B cell (primary cell): ENCODE results near the gene BORCS8.
"Not testable (repeated sequence)": the region's sequence is repeated elsewhere in the genome, so short reads cannot be mapped to it uniquely, and the experiment has no call there.

ENCODE experiments used
- CTCF ChIP-seq: fragments of 200-600 bp; IDR thresholded peaks from one replicate; pipeline ENCODE4 v1.8.0; 2022; ENCODE audit warnings: antibody characterized with exemption, mild to moderate bottlenecking
- EZH2 ChIP-seq: IDR thresholded peaks from 2 replicates; pipeline ENCODE4 v1.6.1; 2012; ENCODE audit warnings: borderline replicate concordance, low read depth, mild to moderate bottlenecking, moderate library complexity, low read length; ENCODE audit not compliant: insufficient read depth, poor library complexity, severe bottlenecking

GRCh38 chr19:19148504-19148903 is 43.4 kb downstream of the BORCS8 start:
- TF ChIP-seq CTCF, EZH2: not testable (repeated sequence)
